ENCODE results near the gene MBNL1.

- TF ChIP-seq POLR2A (IDR thresholded peaks at IDR 0.05) (no peak), POLR2AphosphoS5 (IDR thresholded peaks at IDR 0.05; ENCODE audit: insufficient read depth in 1 of 2, low read depth in 1 of 2) (no peak)
- TF ChIP-seq, protein P1, sequence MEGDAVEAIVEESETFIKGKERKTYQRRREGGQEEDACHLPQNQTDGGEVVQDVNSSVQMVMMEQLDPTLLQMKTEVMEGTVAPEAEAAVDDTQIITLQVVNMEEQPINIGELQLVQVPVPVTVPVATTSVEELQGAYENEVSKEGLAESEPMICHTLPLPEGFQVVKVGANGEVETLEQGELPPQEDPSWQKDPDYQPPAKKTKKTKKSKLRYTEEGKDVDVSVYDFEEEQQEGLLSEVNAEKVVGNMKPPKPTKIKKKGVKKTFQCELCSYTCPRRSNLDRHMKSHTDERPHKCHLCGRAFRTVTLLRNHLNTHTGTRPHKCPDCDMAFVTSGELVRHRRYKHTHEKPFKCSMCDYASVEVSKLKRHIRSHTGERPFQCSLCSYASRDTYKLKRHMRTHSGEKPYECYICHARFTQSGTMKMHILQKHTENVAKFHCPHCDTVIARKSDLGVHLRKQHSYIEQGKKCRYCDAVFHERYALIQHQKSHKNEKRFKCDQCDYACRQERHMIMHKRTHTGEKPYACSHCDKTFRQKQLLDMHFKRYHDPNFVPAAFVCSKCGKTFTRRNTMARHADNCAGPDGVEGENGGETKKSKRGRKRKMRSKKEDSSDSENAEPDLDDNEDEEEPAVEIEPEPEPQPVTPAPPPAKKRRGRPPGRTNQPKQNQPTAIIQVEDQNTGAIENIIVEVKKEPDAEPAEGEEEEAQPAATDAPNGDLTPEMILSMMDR (IDR thresholded peaks at IDR 0.05) = no peak
Observed at GRCh38 chr3:152241142-152242017, 27.3 kb upstream of the MBNL1 start.

Measured in vagina (tissue), 2 donors.